Thyroid gland (tissue), 4 donors: ENCODE measurements around the gene TCP1. TPM values are rescaled to one million over a fixed set of nuclear protein-coding genes. Genes with fewer than 3 reads are reported as not detected.

ENCODE experiments used
- DNase-seq, 2 donors: peaks; one replicate each; pipeline ENCODE4 v3.0.0-alpha.2; 2019
- H3K27ac ChIP-seq, 3 donors: fragments of 200-600 bp; sonication (generic); 1 replicate in 2 of 3; 2 replicates in 1 of 3; pipeline ENCODE4 v1.5.1; 2016 to 2019; ENCODE audit warnings: mild to moderate bottlenecking in 1 of 3, moderate library complexity in 1 of 3
- H3K27me3 ChIP-seq: fragments of 200-600 bp; sonication (generic); one replicate; pipeline ENCODE4 v1.5.1; 2019
- H3K36me3 ChIP-seq, 2 donors: fragments of 200-600 bp; sonication (generic); one replicate each; pipeline ENCODE4 v1.5.1; 2016 to 2019
- H3K4me1 ChIP-seq, 2 donors: fragments of 200-600 bp; sonication (generic); one replicate each; pipeline ENCODE4 v1.5.1; 2017 to 2019
- H3K4me3 ChIP-seq, 3 donors: fragments of 200-600 bp; sonication (generic); replicated peaks in 1 of 3; 1 replicate in 2 of 3; 2 replicates in 1 of 3; pipeline ENCODE4 v1.5.1; 2016; ENCODE audit warnings: mild to moderate bottlenecking in 1 of 3
- H3K9me3 ChIP-seq: fragments of 200-600 bp; sonication (generic); one replicate; pipeline ENCODE4 v1.5.1; 2017
- CTCF ChIP-seq, 6 experiments: fragments of 200-600 bp in 3 of 6; fragments of 450-650 bp in 3 of 6; sonication (generic) in 3 of 6; IDR thresholded peaks; one replicate each; pipeline ENCODE4 v1.5.1; 2016 to 2019; ENCODE audit warnings: antibody characterized with exemption in 6 of 6, mild to moderate bottlenecking in 2 of 6, inconsistent platforms in 1 of 6, moderate library complexity in 1 of 6
- POLR2A ChIP-seq, 2 donors: fragments of 450-650 bp; IDR thresholded peaks; one replicate each; pipeline ENCODE4 v1.6.1; 2017; ENCODE audit warnings: antibody characterized with exemption in 2 of 2, mild to moderate bottlenecking in 2 of 2, moderate library complexity in 1 of 2
- WGBS, 2 donors: methylation state at CpG; one replicate each; pipeline ENCODE4 v1.1.5; 2017; 5-methylcytosine and 5-hydroxymethylcytosine counted together
- intact Hi-C: fragments of 100-400 bp; cut with DNase I; formaldehyde crosslinking; loops from one replicate; pipeline ENCODE4 v1.15.1; 2023
- total RNA-seq, 4 donors: library from RNA; depleted of rRNA; stranded (reverse); fragments of >200 nt; gene quantifications; one replicate each; pipeline ENCODE4 v1.2.3, GENCODE V29; 2016

TCP1 gene
- total RNA-seq, 4 donors from 2014 or later: 93.4 to 139 (median 124) TPM

- no peaks in the 10 kb centered on the region for H3K9me3 ChIP-seq
- DNase-seq: no peak
- H3K4me1 ChIP-seq: no peaks in the 10 kb centered on the region
- WGBS, 2 donors: 75 to 79% methylated on average over 1 of the region's 1 CpG
- TF ChIP-seq POLR2A (IDR thresholded peaks at IDR 0.05): no peak
- no peak for TF ChIP-seq CTCF (IDR thresholded peaks at IDR 0.05)
- no peaks in the 10 kb centered on the region for H3K27me3 ChIP-seq
- intact Hi-C loops: no loop called here
- no peak overlapping the region for H3K27ac ChIP-seq
- peaks cover 56 to 57% of the 10 kb centered on the region in 2 donors for H3K36me3 ChIP-seq
- H3K4me3 ChIP-seq: no peak overlapping the region
Observed at GRCh38 chr6:159778131-159778530, 11.3 kb downstream of the TCP1 start.

GRCh38 chr6:159777240-159777904 is 12.0 kb downstream of the TCP1 start:
- WGBS, 2 donors: 83 to 93% methylated on average over 7 of the region's 7 CpGs
- Histone ChIP-seq H3K36me3 (peaks cover 49 to 50% of the 10 kb centered on the region in 2 donors), H3K27me3 (no peaks in the 10 kb centered on the region), H3K4me3 (no peak overlapping the region), H3K9me3 (no peaks in the 10 kb centered on the region), H3K27ac (no peak overlapping the region), H3K4me1 (no peaks in the 10 kb centered on the region)
- no peak for DNase-seq
- intact Hi-C loops: no loop called here
- TF ChIP-seq POLR2A (IDR thresholded peaks at IDR 0.05) (no peak), CTCF (IDR thresholded peaks at IDR 0.05) (no peak)

GRCh38 chr6:159772196-159772595 is 17.2 kb downstream of the TCP1 start:
- H3K4me3 ChIP-seq: no peak overlapping the region
- H3K36me3 ChIP-seq: peaks cover 3 to 4% of the 10 kb centered on the region in 2 donors
- H3K27me3 ChIP-seq: no peaks in the 10 kb centered on the region
- no peak for DNase-seq
- no peak overlapping the region for H3K27ac ChIP-seq
- no peaks in the 10 kb centered on the region for H3K4me1 ChIP-seq
- 0% methylated on average over 1 of the region's 1 CpG for WGBS, 2 donors
- TF ChIP-seq CTCF (IDR thresholded peaks at IDR 0.05) (no peak), POLR2A (IDR thresholded peaks at IDR 0.05) (no peak)
- intact Hi-C loops: no loop called here
- no peaks in the 10 kb centered on the region for H3K9me3 ChIP-seq

GRCh38 chr6:159769470-159769869 is 19.9 kb downstream of the TCP1 start:
- TF ChIP-seq CTCF (IDR thresholded peaks at IDR 0.05) (no peak), POLR2A (IDR thresholded peaks at IDR 0.05) (no peak)
- peaks cover 4 to 5% of the 10 kb centered on the region in 2 donors for H3K36me3 ChIP-seq
- no peak for DNase-seq
- H3K27me3 ChIP-seq: no peaks in the 10 kb centered on the region
- no peak overlapping the region for H3K27ac ChIP-seq
- no peak overlapping the region for H3K4me3 ChIP-seq
- no peaks in the 10 kb centered on the region for H3K4me1 ChIP-seq
- intact Hi-C loops: loop anchor here (10.0 kb wide), 1 partner anchor 75 kb away; the partner anchor contains the start of gene SOD2
- no peaks in the 10 kb centered on the region for H3K9me3 ChIP-seq

GRCh38 chr6:159766906-159767305 is 22.5 kb downstream of the TCP1 start:
- Histone ChIP-seq H3K27ac (no peak overlapping the region), H3K9me3 (no peaks in the 10 kb centered on the region), H3K36me3 (peaks cover 4 to 5% of the 10 kb centered on the region in 2 donors), H3K27me3 (no peaks in the 10 kb centered on the region), H3K4me3 (no peak overlapping the region), H3K4me1 (peaks cover 7 to 8% of the 10 kb centered on the region in 2 donors)
- TF ChIP-seq POLR2A (IDR thresholded peaks at IDR 0.05): no peak
- no peak for TF ChIP-seq CTCF (IDR thresholded peaks at IDR 0.05)
- intact Hi-C loops: loop anchor here (10.0 kb wide), 1 partner anchor 72 kb away; the partner anchor contains the start of gene SOD2
- DNase-seq: no peak
